NCI-H2227 (cell line): Measurements from ENCODE around the gene MYL5.
"Not testable (repeated sequence)": the region's sequence is repeated elsewhere in the genome, so short reads cannot be mapped to it uniquely, and the experiment has no call there.

Source experiments
- DNase-seq: peaks from one replicate; lab custom pipeline; 2025; ENCODE audit not compliant: unreplicated experiment; lab: John Stamatoyannopoulos, UW

MYL5 gene

GRCh38 chr4:635851-636627, 38.3 kb upstream of the MYL5 start:
- no peak for DNase-seq

- no peak for DNase-seq
These were observed 37.6 kb upstream of the MYL5 start for GRCh38 chr4:636628-637159.

GRCh38 chr4:637536-638280, 36.6 kb upstream of the MYL5 start:
- DNase-seq, result peak; percentile 57

GRCh38 chr4:642366-642765, 32.0 kb upstream of the MYL5 start:
- DNase-seq, result not testable (repeated sequence)

- DNase-seq, result no peak
These were observed 27.9 kb upstream of the MYL5 start for GRCh38 chr4:646460-646859.

- DNase-seq, result no peak
These were observed 26.9 kb upstream of the MYL5 start for GRCh38 chr4:647481-647880.

- DNase-seq, result no peak
These were observed 25.6 kb upstream of the MYL5 start for GRCh38 chr4:648579-649292.

GRCh38 chr4:649293-649625, 25.1 kb upstream of the MYL5 start:
- no peak for DNase-seq

GRCh38 chr4:649751-650310, 24.5 kb upstream of the MYL5 start:
- no peak for DNase-seq

- DNase-seq, result no peak
These were observed 23.9 kb upstream of the MYL5 start for GRCh38 chr4:650461-650860.

- no peak for DNase-seq
These were observed 23.1 kb upstream of the MYL5 start for GRCh38 chr4:650951-651883.

- DNase-seq, result no peak
These were observed 22.3 kb upstream of the MYL5 start for GRCh38 chr4:651884-652642.

GRCh38 chr4:653080-653821, 21.1 kb upstream of the MYL5 start:
- DNase-seq, result no peak

- no peak for DNase-seq
These were observed 20.4 kb upstream of the MYL5 start for GRCh38 chr4:653831-654502.

- no peak for DNase-seq
These were observed 19.9 kb upstream of the MYL5 start for GRCh38 chr4:654503-654845.

- no peak for DNase-seq
These were observed 19.4 kb upstream of the MYL5 start for GRCh38 chr4:654871-655463.

GRCh38 chr4:655464-656151, 18.7 kb upstream of the MYL5 start:
- no peak for DNase-seq
